Keratinocyte (primary cell): ENCODE results near the gene P3H2. TPM values are rescaled to one million over a fixed set of nuclear protein-coding genes. Genes with fewer than 3 reads are reported as not detected.
A peak's percentile ranks its signal among the peaks of the same experiment; 100 is the strongest.

Experiments
- DNase-seq: peaks from one replicate; pipeline ENCODE4 v3.0.0-alpha.2; 2011; ENCODE audit warnings: low read depth, missing footprints, low spot score
- FAIRE-seq: peaks from 2 replicates; lab custom pipeline; 2011; peaks lifted over from hg19 to GRCh38; lab: Jason Lieb, UNC
- H2AFZ ChIP-seq: 2 replicates; pipeline ENCODE4 v1.6.0; 2012; ENCODE audit warnings: low read length, control low read depth, inconsistent platforms; ENCODE audit not compliant: control insufficient read depth
- H3K27ac ChIP-seq: 2 replicates; pipeline ENCODE4 v1.5.1; 2011; ENCODE audit warnings: low read length; ENCODE audit not compliant: control insufficient read depth, insufficient read depth
- H3K27me3 ChIP-seq: 3 replicates; pipeline ENCODE4 v1.6.0; 2011; ENCODE audit warnings: low read length; ENCODE audit not compliant: control insufficient read depth, insufficient read depth; ENCODE audit errors: extremely low read depth
- H3K36me3 ChIP-seq, 2 experiments: 2 replicates in 1 of 2; 3 replicates in 1 of 2; pipeline ENCODE4 v1.5.1; 2011; ENCODE audit warnings: low read length in 2 of 2, mild to moderate bottlenecking in 1 of 2; ENCODE audit not compliant: control insufficient read depth in 2 of 2, insufficient read depth in 2 of 2; ENCODE audit errors: extremely low read depth in 1 of 2
- H3K4me1 ChIP-seq: 3 replicates; pipeline ENCODE4 v1.5.1; 2011; ENCODE audit warnings: low read length; ENCODE audit not compliant: control insufficient read depth, insufficient read depth; ENCODE audit errors: extremely low read depth
- H3K4me2 ChIP-seq: 3 replicates; pipeline ENCODE4 v1.6.0; 2011; ENCODE audit warnings: low read depth, low read length; ENCODE audit not compliant: control insufficient read depth, insufficient read depth; ENCODE audit errors: extremely low read depth
- H3K4me3 ChIP-seq, 3 experiments: fragments of 200-600 bp in 1 of 3; sonication (generic) in 1 of 3; 2 replicates in 2 of 3; 3 replicates in 1 of 3; pipeline ENCODE4 v1.5.1; 2011 to 2016; ENCODE audit warnings: low read length in 3 of 3, mild to moderate bottlenecking in 3 of 3, control low read depth in 2 of 3, inconsistent platforms in 1 of 3, low read depth in 1 of 3, mixed read lengths in 1 of 3, mixed run types in 1 of 3, moderate library complexity in 1 of 3; ENCODE audit not compliant: control insufficient read depth in 2 of 3, insufficient read depth in 2 of 3; ENCODE audit errors: extremely low read depth in 1 of 3
- H3K79me2 ChIP-seq: 2 replicates; pipeline ENCODE4 v1.6.0; 2012; ENCODE audit warnings: low read length; ENCODE audit not compliant: control insufficient read depth, insufficient read depth
- H3K9ac ChIP-seq: 3 replicates; pipeline ENCODE4 v1.6.0; 2011; ENCODE audit warnings: low read length; ENCODE audit not compliant: control insufficient read depth, insufficient read depth; ENCODE audit errors: extremely low read depth
- H3K9me1 ChIP-seq: 3 replicates; pipeline ENCODE4 v1.6.0; 2011; ENCODE audit warnings: low read length; ENCODE audit not compliant: control insufficient read depth, insufficient read depth; ENCODE audit errors: extremely low read depth
- H3K9me3 ChIP-seq: 2 replicates; pipeline ENCODE4 v1.5.1; 2012; ENCODE audit warnings: low read depth, low read length; ENCODE audit not compliant: control insufficient read depth
- H4K20me1 ChIP-seq: 3 replicates; pipeline ENCODE4 v1.6.0; 2011; ENCODE audit warnings: low read length; ENCODE audit not compliant: control insufficient read depth, insufficient read depth; ENCODE audit errors: extremely low read depth
- CTCF ChIP-seq, 3 experiments: IDR thresholded peaks in 1 of 3; conservative IDR thresholded peaks in 1 of 3; optimal IDR thresholded peaks in 1 of 3; 2 replicates in 2 of 3; 3 replicates in 1 of 3; pipeline versions ENCODE3 to v1.5.1; 2011; ENCODE audit warnings: low read length in 3 of 3, mild to moderate bottlenecking in 3 of 3, moderate library complexity in 2 of 3, control low read depth in 1 of 3, inconsistent platforms in 1 of 3; ENCODE audit not compliant: insufficient read depth in 2 of 3; ENCODE audit errors: extremely low read depth in 1 of 3
- EZH2 ChIP-seq: IDR thresholded peaks from one replicate; pipeline ENCODE4 v1.6.1; 2012; ENCODE audit warnings: inconsistent platforms, mild to moderate bottlenecking, low read length, moderate library complexity
- dilution Hi-C: fragments of 300-500 bp; cut with MboI; formaldehyde crosslinking; loops from one replicate; pipeline ENCODE4 v1.7.0; 2020; ENCODE audit warnings: low sequenced_read_pairs; ENCODE audit not compliant: extremely low pct_ligation_motif_present
- polyA plus RNA-seq, 5 experiments: library from polyadenylated mRNA; depleted of rRNA in 3 of 5; stranded (reverse) in 3 of 5; stranded (forward) in 1 of 5; unstranded in 1 of 5; fragments of >200 nt; gene quantifications; 1 replicate in 1 of 5; 2 replicates in 3 of 5; 3 replicates in 1 of 5; pipeline versions ENCODE4 v1.2.1 to v1.2.3, GENCODE V29; 2011 to 2012; ENCODE audit warnings: missing spikeins in 2 of 5, low read depth in 1 of 5, low replicate concordance in 1 of 5

Gene P3H2
- polyA plus RNA-seq, 1 donor (not counting 4 experiments of a cell fraction or from before 2014, with no cell fraction given), result 115 TPM

GRCh38 chr3:190003068-190003467 lies 117.6 kb downstream of the P3H2 start:
- no peaks in the 10 kb centered on the region for H4K20me1 ChIP-seq
- no peak overlapping the region for H2AFZ ChIP-seq
- TF ChIP-seq EZH2 (no peak), CTCF (optimal IDR thresholded peaks at IDR 0.05 in 1 of 3, IDR thresholded peaks at IDR 0.05 in 1 of 3, conservative IDR thresholded peaks at IDR 0.05 in 1 of 3; ENCODE audit: extremely low read depth in 1 of 3, insufficient read depth in 2 of 3, low read length in 3 of 3) (no peak)
- no peak overlapping the region for H3K4me3 ChIP-seq
- no peak for DNase-seq
- no peaks in the 10 kb centered on the region for H3K9me1 ChIP-seq
- no peaks in the 10 kb centered on the region for H3K27me3 ChIP-seq
- H3K79me2 ChIP-seq, result peaks cover 20% of the 10 kb centered on the region
- H3K27ac ChIP-seq, result no peak overlapping the region
- no peaks in the 10 kb centered on the region for H3K9me3 ChIP-seq
- H3K36me3 ChIP-seq, result no peaks in the 10 kb centered on the region
- H3K4me1 ChIP-seq, result peaks cover 10% of the 10 kb centered on the region
- H3K4me2 ChIP-seq, result no peak overlapping the region
- H3K9ac ChIP-seq, result no peak overlapping the region
- dilution Hi-C loops, result no loop called here
- FAIRE-seq, result no peak

GRCh38 chr3:190001426-190001825 lies 119.3 kb downstream of the P3H2 start:
- H3K9me1 ChIP-seq, result no peaks in the 10 kb centered on the region
- H4K20me1 ChIP-seq, result no peaks in the 10 kb centered on the region
- H3K9me3 ChIP-seq, result no peaks in the 10 kb centered on the region
- no peaks in the 10 kb centered on the region for H3K27me3 ChIP-seq
- no peak overlapping the region for H3K9ac ChIP-seq
- H3K4me1 ChIP-seq, result peaks cover 10% of the 10 kb centered on the region
- H3K4me3 ChIP-seq, result no peak overlapping the region
- H3K79me2 ChIP-seq, result peaks cover 20% of the 10 kb centered on the region
- dilution Hi-C loops, result no loop called here
- TF ChIP-seq EZH2 (no peak), CTCF (optimal IDR thresholded peaks at IDR 0.05 in 1 of 3, IDR thresholded peaks at IDR 0.05 in 1 of 3, conservative IDR thresholded peaks at IDR 0.05 in 1 of 3; ENCODE audit: extremely low read depth in 1 of 3, insufficient read depth in 2 of 3, low read length in 3 of 3) (no peak)
- H2AFZ ChIP-seq, result no peak overlapping the region
- H3K27ac ChIP-seq, result no peak overlapping the region
- H3K4me2 ChIP-seq, result no peak overlapping the region
- no peak for DNase-seq
- no peaks in the 10 kb centered on the region for H3K36me3 ChIP-seq
- FAIRE-seq, result peak; percentile 57
